HG03280 (cell line): ENCODE measurements around the gene CTDSP2.

Experiments used
- ATAC-seq: cut with Tn5 transposase; IDR thresholded peaks from one replicate; pipeline ENCODE4 v1.9.1; 2021; ENCODE audit warnings: mild to moderate bottlenecking, moderate library complexity; ENCODE audit not compliant: unreplicated experiment

CTDSP2 gene

GRCh38 chr12:57817261-57817989 is 29.1 kb downstream of the CTDSP2 start:
- no peak for ATAC-seq

- ATAC-seq: no peak
Observed at GRCh38 chr12:57816855-57817151, 29.7 kb downstream of the CTDSP2 start.

GRCh38 chr12:57816001-57816854 is 30.3 kb downstream of the CTDSP2 start:
- no peak for ATAC-seq

GRCh38 chr12:57815177-57816000 is 31.1 kb downstream of the CTDSP2 start:
- no peak for ATAC-seq

GRCh38 chr12:57813971-57814772 is 32.4 kb downstream of the CTDSP2 start:
- ATAC-seq: no peak

GRCh38 chr12:57813111-57813970 is 33.2 kb downstream of the CTDSP2 start:
- no peak for ATAC-seq

- ATAC-seq: no peak
Observed at GRCh38 chr12:57811028-57811755, 35.3 kb downstream of the CTDSP2 start.

GRCh38 chr12:57810450-57810849 is 36.1 kb downstream of the CTDSP2 start:
- ATAC-seq: no peak

- no peak for ATAC-seq
Observed at GRCh38 chr12:57809425-57809824, 37.1 kb downstream of the CTDSP2 start.

GRCh38 chr12:57808351-57808750 is 38.2 kb downstream of the CTDSP2 start:
- no peak for ATAC-seq

- no peak for ATAC-seq
Observed at GRCh38 chr12:57807285-57807684, 39.2 kb downstream of the CTDSP2 start.

- no peak for ATAC-seq
Observed at GRCh38 chr12:57806677-57807076, 39.9 kb downstream of the CTDSP2 start.

- ATAC-seq: no peak
Observed at GRCh38 chr12:57803319-57803893, 43.1 kb downstream of the CTDSP2 start.

- ATAC-seq: no peak
Observed at GRCh38 chr12:57802607-57803006, 43.9 kb downstream of the CTDSP2 start.

- ATAC-seq: no peak
Observed at GRCh38 chr12:57800965-57801364, 45.6 kb downstream of the CTDSP2 start.

- no peak for ATAC-seq
Observed at GRCh38 chr12:57797933-57798332, 48.6 kb downstream of the CTDSP2 start.

GRCh38 chr12:57796996-57797395 is 49.5 kb downstream of the CTDSP2 start:
- ATAC-seq: no peak

- ATAC-seq: no peak
Observed at GRCh38 chr12:57795354-57795753, 51.2 kb downstream of the CTDSP2 start.

GRCh38 chr12:57793920-57794319 is 52.6 kb downstream of the CTDSP2 start:
- no peak for ATAC-seq
